Measurements from ENCODE around the gene ASB3.
"Not testable (repeated sequence)": the region's sequence is repeated elsewhere in the genome, so short reads cannot be mapped to it uniquely, and the experiment has no call there.

Gene ASB3

DNA sequence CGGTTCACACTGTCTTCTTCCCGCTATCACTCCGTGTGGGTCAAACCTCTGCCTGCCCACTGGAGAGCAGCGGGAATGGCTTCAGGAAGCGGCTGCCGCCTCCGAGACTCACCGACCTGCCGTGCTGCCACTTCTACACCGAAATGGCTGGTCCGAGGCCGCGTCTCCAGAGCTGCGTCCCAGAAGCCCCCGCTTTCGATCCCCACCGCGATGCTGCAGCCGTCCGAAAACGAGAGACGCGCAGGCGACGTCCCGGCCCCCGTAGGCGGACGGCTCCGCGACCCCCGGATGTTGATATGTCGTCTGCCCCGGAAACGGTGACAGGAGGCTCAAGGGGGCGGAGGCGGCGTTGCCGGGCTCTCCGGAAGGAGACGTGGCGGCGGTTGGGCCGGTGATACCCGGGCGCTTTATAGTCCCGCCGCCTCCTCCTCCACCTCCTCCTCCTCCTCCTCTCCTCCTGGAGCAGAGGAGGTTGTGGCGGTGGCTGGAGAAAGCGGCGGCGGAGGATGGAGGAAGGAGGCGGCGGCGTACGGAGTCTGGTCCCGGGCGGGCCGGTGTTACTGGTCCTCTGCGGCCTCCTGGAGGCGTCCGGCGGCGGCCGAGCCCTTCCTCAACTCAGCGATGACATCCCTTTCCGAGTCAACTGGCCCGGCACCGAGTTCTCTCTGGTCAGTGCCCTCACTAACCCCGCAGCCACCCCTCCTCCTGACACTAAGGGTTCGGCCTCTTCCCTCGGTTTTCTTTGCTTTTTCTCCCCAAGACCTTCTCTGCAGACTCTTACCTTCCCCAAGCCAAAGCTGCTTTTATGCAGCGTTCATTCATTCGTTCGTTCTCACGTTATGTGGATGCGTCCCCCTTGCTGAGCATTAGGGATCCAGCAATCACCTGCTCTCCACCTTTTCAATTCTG is at the start of gene ASB3, which contains the start of gene ERLEC1:
ASB3 (minus strand) TSS at position 249 of the 909 bp plus-strand sequence. CDS start 21,381 bp downstream, outside the sequence.
ERLEC1 (plus strand) TSS at position 340 of the 909 bp plus-strand sequence; CDS start at position 507, 167 bp downstream.
- DNase-seq = peak; percentile 38 to 94 (median 86)

- DNase-seq = not testable (repeated sequence)
Measured at GRCh38 chr2:53829980-53830290, 43.2 kb upstream of the ASB3 start.

GRCh38 chr2:53829273-53829979 is 42.7 kb upstream of the ASB3 start:
- DNase-seq = peak in 6 of 56 donors; percentile 5 to 32 (median 12)

DNA sequence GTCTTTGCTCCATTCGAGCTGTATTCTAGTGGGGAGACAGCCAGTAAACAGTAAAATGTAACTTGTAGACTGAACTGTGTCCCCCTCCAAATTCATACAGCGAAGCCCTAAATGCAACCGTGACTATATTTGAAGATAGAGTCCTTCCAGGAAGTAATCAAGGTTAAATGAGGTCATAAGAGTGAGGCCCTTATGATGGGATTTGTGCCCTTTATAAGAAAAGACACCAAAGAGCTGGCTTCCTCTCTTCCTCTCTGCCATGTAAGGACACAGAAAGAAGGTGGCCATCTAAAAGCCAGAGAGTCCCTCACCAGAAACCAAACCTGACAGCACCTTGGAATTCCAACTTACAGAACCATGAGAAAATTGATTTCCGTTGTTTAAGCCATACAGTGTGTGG is 41.6 kb upstream of the ASB3 start:
- DNase-seq = no peak

DNA sequence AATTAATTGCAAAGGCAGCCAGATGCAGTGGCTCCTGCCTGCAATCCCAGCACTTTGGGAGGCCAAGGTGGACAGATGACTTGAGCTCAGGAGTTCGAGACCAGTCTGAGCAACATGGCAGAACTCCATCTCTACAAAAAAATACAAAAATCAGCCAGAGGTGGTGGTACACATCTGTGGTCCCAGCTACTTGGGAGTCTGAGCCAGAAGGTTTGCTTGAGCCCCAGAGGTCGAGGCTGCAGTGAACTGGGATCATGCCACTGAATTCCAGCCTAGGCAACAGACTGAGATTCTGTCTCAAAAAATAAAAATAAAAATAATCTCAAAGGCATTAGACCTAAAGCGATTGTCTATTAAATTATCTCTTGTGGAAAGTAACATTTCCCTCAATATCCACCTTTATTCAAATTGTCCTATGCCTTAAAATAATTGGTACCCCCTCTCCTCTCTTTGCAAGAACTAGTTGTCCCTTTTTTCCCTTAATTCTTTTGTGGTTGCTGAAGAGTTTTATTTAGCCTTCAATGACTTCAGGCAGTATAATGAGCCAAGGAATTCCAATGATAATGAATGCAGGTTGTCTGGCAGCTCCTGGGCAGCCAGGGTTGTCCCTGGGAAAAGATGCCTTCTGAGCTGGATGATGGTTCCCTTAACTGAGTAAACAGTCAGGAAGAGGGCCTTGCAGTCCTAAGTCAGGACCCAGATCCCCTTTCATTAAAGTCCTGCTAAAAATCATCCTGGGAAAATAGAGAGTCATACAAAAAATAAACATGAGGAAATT is 40.8 kb upstream of the ASB3 start:
- peak in 8 of 56 donors; percentile 1 to 51 (median 12) for DNase-seq

GRCh38 chr2:53826587-53827397 is 40.0 kb upstream of the ASB3 start:
- DNase-seq = peak in 25 of 56 donors; percentile 4 to 69 (median 37)

GRCh38 chr2:53826030-53826410 is 39.3 kb upstream of the ASB3 start:
- no peak for DNase-seq

GRCh38 chr2:53823639-53824038 is 36.9 kb upstream of the ASB3 start:
- DNase-seq = not testable (repeated sequence)

DNA sequence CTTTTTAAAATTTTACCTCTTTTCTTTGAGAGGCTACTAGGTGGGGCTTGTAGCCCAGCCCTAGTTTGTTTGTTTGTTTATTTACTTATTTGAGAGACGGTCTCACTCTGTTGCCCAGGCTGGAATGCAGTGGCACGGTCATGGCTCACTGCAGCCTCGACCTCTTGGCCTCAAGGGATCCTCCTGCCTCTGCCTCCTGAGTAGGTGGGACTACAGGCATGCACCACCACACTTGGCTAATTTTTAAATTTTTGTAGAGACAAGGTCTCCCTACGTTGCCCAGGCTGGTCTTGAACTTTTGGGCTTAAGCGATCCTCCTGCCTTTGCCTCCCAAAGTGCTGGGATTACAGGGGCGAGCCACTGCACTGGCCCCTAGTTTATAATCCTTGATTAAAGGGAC is 35.1 kb upstream of the ASB3 start:
- DNase-seq = no peak

DNA sequence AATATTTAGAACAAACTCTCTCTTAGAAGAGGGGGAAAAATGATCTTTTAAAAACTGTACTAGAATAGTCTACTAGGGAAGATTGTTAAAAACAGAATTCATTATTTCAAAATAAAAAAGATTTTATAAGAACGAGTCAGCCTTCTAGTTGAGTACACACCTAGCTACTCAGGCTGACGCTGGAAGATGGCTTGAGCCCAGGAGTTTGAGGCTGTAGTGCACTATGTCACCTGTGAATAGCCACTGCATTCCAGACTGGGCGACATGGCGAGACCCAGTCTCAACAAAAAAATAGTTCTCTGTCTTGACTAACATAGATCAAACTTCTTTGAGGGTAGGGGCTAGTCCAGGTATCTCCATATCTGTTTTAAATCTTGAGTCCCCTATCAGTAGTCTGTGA is 34.0 kb upstream of the ASB3 start:
- DNase-seq = no peak

DNA sequence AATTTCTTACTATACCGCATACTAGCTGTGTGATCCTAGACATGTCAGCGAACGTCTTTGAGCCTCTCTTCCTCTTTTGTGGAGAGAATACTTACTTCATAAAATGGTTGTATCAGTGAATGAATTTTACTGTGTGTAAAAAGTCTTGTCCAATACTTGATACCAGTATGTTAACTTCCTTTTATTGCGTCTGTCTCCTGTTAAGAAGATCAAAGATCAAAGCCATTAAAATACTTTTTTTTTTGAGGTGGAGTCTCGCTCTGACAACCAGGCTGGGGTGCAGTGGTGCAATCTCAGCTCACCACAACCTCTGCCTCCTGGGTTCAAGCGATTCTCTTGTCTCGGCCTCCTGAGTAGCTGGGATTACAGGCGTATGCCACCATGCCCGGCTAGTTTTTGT is 33.3 kb upstream of the ASB3 start:
- DNase-seq = no peak

GRCh38 chr2:53819634-53820033 is 32.9 kb upstream of the ASB3 start:
- DNase-seq = no peak

DNA sequence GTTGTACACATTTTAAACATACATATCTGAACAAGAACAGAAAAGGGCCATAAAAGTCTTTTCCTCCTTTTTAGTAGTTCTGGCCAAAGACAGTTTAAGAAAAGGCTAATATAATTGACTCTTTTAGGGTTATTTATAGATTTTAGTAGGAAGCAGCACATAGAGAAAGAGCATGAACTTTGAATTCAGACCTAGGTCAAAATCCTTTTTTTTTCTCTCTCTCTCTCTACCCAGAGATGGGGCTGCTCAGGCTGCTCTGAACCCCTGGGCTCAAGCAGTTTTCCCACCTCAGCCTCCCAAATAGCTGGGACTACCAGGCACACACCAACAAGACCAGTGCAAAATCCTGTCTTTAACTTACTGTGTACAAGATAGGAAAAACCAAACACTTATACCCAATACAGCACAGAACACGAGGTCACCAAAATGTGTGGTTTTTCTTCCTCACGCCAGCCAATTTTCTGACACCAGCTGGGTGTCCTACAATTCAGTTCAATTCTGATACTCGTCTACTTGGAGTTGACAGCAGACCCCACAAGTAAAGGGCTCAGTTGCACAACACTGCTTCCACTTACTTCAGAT is 32.2 kb upstream of the ASB3 start:
- DNase-seq = no peak

DNA sequence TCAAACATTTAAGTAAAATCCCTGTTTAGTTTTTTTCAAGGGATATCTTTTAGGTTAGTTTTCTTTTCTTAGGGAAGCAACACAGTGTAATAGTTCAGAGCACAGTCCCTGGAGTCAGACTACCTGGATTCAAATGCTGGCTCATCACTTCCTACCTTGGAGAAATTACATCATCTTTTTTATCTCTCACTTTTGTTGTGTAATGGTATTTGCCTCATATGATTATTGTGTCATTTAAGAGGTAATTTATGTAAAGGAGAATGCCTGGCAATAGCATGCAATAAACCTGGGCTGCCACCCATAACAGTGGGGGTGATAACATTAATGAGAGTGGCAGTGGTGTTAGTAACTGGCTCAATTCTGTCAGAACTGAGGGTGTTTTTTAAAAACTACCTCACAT is 26.4 kb upstream of the ASB3 start:
- DNase-seq = no peak

DNA sequence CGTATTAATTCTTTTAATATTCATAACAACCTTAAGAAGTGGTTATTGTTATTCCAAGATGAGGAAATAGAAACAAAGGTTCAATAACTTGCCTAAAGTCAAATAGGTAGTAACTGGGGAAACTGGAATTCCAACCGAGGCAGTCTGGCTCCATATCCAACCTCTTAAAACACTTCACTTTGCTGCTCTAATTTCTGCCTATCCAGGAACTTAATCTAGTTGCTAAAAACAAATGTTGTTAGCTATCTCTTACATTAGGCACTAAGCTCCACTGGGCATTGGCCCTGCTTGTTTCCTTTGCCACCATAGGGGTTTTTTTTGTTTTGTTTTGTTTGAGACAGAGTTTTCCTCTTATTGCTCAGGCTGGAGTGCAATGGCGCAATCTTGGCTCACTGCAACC is 24.8 kb upstream of the ASB3 start:
- no peak for DNase-seq

GRCh38 chr2:53802617-53803151 is 15.9 kb upstream of the ASB3 start:
- no peak for DNase-seq

- DNase-seq = no peak
Measured at GRCh38 chr2:53801547-53801946, 14.8 kb upstream of the ASB3 start.

- no peak for DNase-seq
Measured at GRCh38 chr2:53793821-53794220, 7.1 kb upstream of the ASB3 start.

GRCh38 chr2:53793261-53793660 is 6.5 kb upstream of the ASB3 start:
- DNase-seq = no peak

- DNase-seq = peak in 1 of 56 donors; percentile 38
Measured at GRCh38 chr2:53787614-53788289, 999 bp upstream of the ASB3 start.

Data from amygdala (tissue), 56 donors.